ENCODE measurements around the gene TMEM205.

Gene TMEM205

GRCh38 chr19:11373166-11373884, 27.3 kb upstream of the TMEM205 start:
- Histone ChIP-seq H3K4me1 (ENCODE audit: insufficient read depth, low read length, severe bottlenecking) (peaks cover 31% of the 10 kb centered on the region), H3K9ac (ENCODE audit: low read length) (peak overlapping the region; percentile 66; the same call in 1 of the 2 replicates), H3K4me3 (ENCODE audit: low read depth, low read length, poor library complexity, severe bottlenecking) (peak overlapping the region; percentile 64), H3F3A (ENCODE audit: insufficient read depth, low read length) (no peaks in the 10 kb centered on the region), H3K36me3 (ENCODE audit: insufficient read depth, low read length) (peaks cover 10% of the 10 kb centered on the region; the same call in 1 of the 2 replicates), H2AFZ (ENCODE audit: low read length) (no peak overlapping the region), H3K9me2 (ENCODE audit: low read depth, low read length) (no peaks in the 10 kb centered on the region), H3K9me3 (ENCODE audit: low read length) (no peaks in the 10 kb centered on the region), H3K4me2 (ENCODE audit: low read length) (peak overlapping the region; percentile 84), H3K27me3 (ENCODE audit: insufficient read depth, low read length) (no peaks in the 10 kb centered on the region), H4K20me1 (ENCODE audit: insufficient read depth, low read length) (no peaks in the 10 kb centered on the region), H3K79me2 (ENCODE audit: insufficient read depth, low read length) (no peaks in the 10 kb centered on the region), H3K27ac (ENCODE audit: low read depth, low read length, poor library complexity, severe bottlenecking) (no peak overlapping the region)
- TF ChIP-seq CTCF (IDR thresholded peaks at IDR 0.05; ENCODE audit: low read length) (no peak), EZH2 (IDR thresholded peaks at IDR 0.05; ENCODE audit: borderline replicate concordance, low read length) (no peak)

- Histone ChIP-seq H3K4me1 (ENCODE audit: insufficient read depth, low read length, severe bottlenecking) (peaks cover 13% of the 10 kb centered on the region), H4K20me1 (ENCODE audit: insufficient read depth, low read length) (no peaks in the 10 kb centered on the region), H3K9me2 (ENCODE audit: low read depth, low read length) (no peaks in the 10 kb centered on the region), H3K79me2 (ENCODE audit: insufficient read depth, low read length) (no peaks in the 10 kb centered on the region), H3K27ac (ENCODE audit: low read depth, low read length, poor library complexity, severe bottlenecking) (no peak overlapping the region), H3K9me3 (ENCODE audit: low read length) (no peaks in the 10 kb centered on the region), H2AFZ (ENCODE audit: low read length) (no peak overlapping the region), H3K9ac (ENCODE audit: low read length) (no peak overlapping the region), H3F3A (ENCODE audit: insufficient read depth, low read length) (no peaks in the 10 kb centered on the region), H3K4me3 (ENCODE audit: low read depth, low read length, poor library complexity, severe bottlenecking) (no peak overlapping the region), H3K27me3 (ENCODE audit: insufficient read depth, low read length) (no peaks in the 10 kb centered on the region), H3K36me3 (ENCODE audit: insufficient read depth, low read length) (peaks cover 5% of the 10 kb centered on the region; the same call in 1 of the 2 replicates), H3K4me2 (ENCODE audit: low read length) (no peak overlapping the region)
- TF ChIP-seq EZH2 (IDR thresholded peaks at IDR 0.05; ENCODE audit: borderline replicate concordance, low read length), result no peak
- TF ChIP-seq CTCF (IDR thresholded peaks at IDR 0.05; ENCODE audit: low read length), result no peak
These were observed 24.7 kb upstream of the TMEM205 start for GRCh38 chr19:11370744-11371143.

DNA sequence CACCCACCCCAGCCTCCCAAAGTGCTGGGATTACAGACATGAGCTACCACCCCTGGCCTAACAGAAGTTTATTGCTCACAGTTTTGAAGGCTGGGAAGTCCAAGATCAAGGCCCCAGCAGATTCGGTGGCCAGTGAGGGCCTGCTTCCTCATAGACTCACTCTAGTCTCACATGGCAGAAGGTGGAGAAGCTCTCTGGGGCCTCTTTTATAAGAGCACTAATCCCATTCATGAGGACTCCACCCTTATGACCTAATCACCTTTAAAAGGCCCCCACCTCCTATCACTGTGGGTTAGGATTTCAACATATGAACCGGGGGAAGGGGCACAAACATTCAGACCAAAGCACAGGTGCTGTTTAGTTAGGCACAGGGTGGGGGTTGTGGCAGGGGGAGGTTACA, 21.5 kb upstream of the TMEM205 start:
- no peaks in the 10 kb centered on the region for H3F3A ChIP-seq (ENCODE audit: insufficient read depth, low read length)
- H3K4me3 ChIP-seq (ENCODE audit: low read depth, low read length, poor library complexity, severe bottlenecking), result no peak overlapping the region
- TF ChIP-seq EZH2 (IDR thresholded peaks at IDR 0.05; ENCODE audit: borderline replicate concordance, low read length), result no peak
- no peaks in the 10 kb centered on the region for H4K20me1 ChIP-seq (ENCODE audit: insufficient read depth, low read length)
- no peaks in the 10 kb centered on the region for H3K4me1 ChIP-seq (ENCODE audit: insufficient read depth, low read length, severe bottlenecking)
- H3K27ac ChIP-seq (ENCODE audit: low read depth, low read length, poor library complexity, severe bottlenecking), result no peak overlapping the region
- H2AFZ ChIP-seq (ENCODE audit: low read length), result no peak overlapping the region
- no peak overlapping the region for H3K9ac ChIP-seq (ENCODE audit: low read length)
- H3K9me3 ChIP-seq (ENCODE audit: low read length), result no peaks in the 10 kb centered on the region
- peaks cover 3% of the 10 kb centered on the region; the same call in 1 of the 2 replicates for H3K36me3 ChIP-seq (ENCODE audit: insufficient read depth, low read length)
- H3K9me2 ChIP-seq (ENCODE audit: low read depth, low read length), result no peaks in the 10 kb centered on the region
- H3K79me2 ChIP-seq (ENCODE audit: insufficient read depth, low read length), result no peaks in the 10 kb centered on the region
- H3K4me2 ChIP-seq (ENCODE audit: low read length), result no peak overlapping the region
- no peaks in the 10 kb centered on the region for H3K27me3 ChIP-seq (ENCODE audit: insufficient read depth, low read length)
